GM21515 (cell line): ENCODE results near the gene FCN1.
"Not testable (repeated sequence)": the region's sequence is repeated elsewhere in the genome, so short reads cannot be mapped to it uniquely, and the experiment has no call there.

ENCODE experiments used
- ATAC-seq: cut with Tn5 transposase; IDR thresholded peaks from one replicate; pipeline ENCODE4 v1.9.1; 2021; ENCODE audit not compliant: unreplicated experiment

FCN1 gene

DNA sequence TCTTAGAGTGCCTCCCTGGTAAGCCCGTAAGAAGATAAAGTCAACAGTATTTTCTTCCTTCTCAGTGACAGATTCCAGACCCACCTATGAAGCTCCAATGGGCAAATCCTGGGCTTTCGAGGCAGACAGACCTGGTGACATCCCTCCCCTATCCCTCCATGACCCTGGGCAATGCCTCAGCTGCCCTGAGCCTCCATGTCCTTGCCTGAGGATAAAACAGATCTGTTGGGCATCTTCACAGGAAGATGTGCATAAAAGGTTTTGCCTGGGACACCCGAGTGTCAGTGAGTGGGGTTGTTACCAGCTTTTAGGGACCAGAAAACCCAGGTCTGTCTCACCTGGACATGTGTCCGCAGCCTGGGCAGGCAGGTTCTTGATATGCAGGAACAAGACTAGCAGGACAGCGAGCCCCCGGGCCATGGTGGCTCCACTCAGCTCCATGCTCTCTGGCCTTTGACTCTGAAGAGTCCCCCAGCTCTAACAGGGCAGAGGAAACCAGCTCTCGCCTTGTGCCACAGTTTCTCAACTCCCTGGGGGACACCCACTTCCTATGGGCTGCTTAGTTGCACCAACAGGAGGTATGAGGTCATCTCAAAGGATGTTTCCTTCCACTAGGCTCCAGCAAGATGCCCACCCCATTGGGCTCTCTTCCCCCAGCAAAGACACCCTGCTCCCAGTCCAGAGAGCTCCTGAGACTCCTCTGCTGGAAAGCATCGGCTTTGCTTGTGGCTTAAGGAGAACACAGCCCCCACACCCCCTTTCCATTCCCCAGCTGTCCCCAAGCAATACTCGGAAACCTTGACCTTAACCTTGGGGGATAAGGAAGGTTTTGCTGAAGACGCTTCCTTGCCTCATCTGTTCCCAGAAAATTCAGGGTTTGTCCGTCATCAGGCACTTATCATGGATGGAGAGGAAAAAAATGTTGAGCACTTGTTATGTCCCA is at the start of gene FCN1:
Gene FCN1 (minus strand): TSS at position 482 of the 943 bp plus-strand sequence. CDS start 41 bp downstream, at position 441.
- no peak for ATAC-seq

DNA sequence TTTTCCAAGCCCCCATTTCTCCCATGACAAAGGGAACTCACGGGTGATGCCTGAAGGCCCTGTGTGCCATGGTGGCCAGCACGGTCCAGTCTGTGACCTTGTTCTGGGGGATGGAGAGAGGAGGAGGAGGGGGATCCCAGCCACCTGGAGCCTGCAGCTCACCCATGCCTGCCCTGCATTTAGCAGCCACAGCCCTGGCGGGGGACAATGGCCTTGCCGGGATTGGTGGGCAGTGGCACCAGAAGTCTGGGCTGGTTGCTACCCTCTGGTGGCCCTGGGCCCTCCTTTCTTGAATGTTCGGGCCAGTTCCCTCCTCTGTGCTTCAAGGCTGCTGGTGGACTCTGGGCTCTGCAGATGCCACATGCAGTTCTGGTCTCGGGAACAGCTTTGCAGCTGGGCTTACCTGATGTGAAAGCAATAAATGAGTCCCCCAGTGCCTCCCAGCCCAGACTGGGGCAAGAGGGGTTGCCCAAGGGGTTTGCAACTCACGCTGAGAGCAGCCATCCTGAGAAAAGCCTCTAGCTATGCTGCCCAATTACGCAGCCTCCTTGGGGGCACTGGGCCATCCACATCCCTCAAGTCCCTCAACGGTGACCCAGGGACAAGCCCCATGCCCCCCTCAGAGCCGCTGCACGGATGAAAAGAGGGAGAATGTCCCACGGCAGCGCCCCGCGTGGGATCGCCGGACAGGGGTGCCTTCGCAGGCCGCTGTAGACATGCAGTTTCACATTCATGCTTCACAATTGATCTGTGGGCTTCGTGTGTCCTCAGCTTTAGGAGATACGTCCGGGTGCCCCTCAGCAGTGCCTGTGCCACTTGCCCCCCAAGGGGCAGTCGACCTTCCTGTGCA is 49.2 kb upstream of the FCN1 start:
- no peak for ATAC-seq

GRCh38 chr9:134966270-134966669 is 48.6 kb upstream of the FCN1 start:
- no peak for ATAC-seq

DNA sequence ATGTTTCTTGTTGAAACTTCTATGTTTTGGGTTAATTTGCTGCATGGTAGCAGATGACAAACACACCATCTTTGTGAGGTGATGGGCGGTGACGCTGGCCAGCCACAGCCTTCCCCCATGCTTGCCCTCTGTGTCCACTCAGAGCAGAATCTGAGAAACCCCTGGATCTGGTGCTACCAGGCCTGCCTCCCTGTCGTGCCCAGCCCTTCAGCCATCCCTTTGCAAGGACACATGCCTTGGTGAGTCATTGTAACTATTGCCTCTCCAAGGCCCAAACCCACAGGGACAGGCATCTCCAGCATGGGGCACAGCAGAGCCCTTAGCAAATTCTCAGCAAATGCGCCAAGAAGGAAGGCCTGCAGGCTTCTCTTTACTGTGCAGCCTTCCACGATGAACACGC is 48.1 kb upstream of the FCN1 start:
- ATAC-seq = no peak

- ATAC-seq = no peak
Measured at GRCh38 chr9:134965411-134965810, 47.7 kb upstream of the FCN1 start.

DNA sequence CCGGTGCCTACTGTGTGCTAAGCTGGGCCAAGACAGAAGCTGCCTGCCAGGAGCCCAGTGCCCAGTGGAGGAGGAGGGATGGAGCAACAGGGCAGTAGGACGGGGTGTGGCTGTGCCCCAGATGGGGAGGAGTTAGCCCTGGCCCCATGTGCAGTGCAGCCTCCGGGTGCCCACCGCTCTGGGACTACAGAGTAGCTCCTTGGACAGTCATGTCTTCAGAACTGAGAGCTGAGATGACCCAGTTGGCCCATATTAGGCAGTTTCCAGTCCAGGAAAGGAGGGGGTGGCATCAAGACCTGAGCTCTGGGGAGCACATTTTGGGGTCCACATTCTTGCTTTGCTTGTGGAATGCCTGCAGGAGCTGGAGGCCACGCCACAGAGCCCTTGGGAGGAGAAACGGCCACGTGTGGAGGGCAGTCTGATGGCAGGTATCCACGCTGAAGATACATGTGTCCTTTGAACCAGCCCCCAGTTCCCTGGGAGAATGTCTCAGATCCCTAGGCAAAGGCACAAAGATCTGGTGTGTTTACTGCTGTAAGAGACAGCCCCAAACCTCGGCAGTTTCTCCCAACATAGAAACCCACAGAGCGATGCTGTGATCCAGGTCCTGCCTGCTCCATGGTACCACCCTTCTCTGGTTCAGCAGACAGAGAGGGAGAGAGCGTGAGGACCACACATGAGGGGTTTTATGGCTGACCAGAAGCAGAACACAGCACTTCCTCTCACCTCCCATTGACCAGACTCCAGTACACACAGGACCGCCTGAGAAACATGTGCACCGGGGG is 46.8 kb upstream of the FCN1 start:
- no peak for ATAC-seq

GRCh38 chr9:134963546-134963945 is 45.8 kb upstream of the FCN1 start:
- ATAC-seq = no peak

- no peak for ATAC-seq
Measured at GRCh38 chr9:134962973-134963364, 45.3 kb upstream of the FCN1 start.

DNA sequence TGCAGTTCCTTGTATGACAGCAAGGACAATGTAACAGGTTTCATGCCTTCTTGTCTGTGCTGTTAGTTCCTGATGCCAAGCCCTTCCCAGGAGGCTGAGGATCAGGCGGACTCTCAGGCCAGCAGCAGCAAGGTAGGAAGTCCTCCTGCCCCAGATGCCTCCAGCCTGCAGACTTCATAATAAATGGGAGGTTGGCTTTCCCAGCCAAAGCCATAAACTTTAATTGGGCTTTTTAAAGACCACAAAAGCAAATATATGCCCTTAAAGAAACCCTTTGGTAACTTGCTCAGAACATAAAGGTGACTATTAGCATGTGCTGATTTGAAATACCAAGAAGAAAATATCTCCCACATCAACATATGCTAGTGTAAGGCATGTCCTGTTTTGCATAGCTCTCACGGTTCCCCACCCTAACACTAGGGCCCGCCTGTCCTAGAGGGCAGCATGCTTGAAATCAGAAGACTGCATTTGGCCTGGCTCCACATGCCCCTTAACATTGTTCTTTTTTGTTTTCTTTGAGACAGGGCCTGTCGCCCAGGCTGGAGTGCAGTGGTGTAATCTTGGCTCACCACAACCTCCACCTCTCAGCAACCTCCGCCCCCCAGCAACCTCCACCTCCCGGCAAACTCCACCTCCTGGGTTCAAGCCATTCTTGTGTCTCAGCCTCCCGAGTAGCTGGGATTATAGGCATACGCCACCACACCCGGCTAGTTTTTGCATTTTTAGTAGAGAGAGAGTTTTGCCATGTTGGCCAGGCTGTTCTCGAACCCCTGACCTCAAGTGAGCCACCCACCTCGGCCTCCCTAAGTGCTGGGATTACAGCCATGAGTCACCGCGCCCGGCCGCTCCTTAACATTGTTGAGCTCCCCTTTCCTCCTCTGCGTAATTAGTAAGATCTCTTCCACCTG is 44.6 kb upstream of the FCN1 start:
- ATAC-seq = no peak

DNA sequence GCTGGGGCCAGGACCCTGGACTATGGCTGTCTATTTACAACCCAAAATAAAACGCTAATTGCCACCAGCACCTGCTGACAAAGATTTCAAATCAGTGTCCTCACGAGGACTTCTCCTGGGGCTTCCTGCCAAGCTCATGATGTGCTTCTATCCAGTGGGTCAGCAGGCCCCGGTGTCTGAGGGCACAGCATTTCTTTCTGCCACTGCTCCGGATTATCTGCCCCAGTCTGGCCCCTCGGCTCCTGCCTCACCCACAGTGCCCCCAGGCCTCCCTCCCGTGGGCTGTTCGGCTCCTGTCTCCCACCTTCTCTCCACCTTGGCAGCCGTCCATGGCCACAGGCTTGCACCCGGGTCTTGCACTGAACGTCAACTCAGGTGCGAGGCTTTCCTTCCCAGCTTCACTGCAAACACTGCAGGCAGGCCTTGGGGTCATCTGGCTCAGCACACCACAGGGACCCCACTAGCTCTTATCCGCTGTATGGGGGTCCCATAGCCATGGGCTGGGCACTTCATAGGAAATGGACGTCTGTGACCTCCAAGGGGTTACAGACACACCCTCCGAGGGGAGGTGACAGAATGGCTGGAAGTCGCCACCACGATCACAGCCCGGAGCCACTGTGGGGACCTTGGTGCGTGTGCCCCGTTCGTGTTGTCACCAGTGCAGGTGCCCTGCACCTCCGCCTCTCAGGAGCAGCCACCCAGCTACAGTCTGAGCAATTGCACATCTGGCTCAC is 43.8 kb upstream of the FCN1 start:
- ATAC-seq = no peak

DNA sequence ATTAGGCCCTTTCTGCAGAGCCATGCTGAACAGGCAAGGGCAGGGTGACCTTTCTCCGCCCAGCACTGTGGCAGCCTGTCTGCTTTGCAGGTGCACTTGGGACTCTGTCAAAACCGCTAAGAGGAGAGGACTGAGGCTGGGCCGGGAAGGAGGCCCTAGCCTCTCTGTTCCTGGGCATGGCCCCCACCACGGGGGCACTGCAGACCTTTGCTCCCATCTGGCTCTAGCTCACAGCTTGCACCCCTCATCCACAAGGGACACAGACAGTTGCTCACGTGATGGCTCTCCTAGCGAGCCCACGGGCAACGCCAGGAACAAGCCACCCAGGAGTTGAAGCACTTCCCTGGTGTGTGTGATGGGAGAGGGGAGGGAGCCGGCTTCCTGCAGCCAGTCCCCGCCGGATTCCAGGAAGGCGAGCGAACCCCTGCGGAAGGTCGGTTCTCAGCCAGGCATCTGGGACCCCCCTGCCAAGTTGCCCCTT is 43.0 kb upstream of the FCN1 start:
- no peak for ATAC-seq

DNA sequence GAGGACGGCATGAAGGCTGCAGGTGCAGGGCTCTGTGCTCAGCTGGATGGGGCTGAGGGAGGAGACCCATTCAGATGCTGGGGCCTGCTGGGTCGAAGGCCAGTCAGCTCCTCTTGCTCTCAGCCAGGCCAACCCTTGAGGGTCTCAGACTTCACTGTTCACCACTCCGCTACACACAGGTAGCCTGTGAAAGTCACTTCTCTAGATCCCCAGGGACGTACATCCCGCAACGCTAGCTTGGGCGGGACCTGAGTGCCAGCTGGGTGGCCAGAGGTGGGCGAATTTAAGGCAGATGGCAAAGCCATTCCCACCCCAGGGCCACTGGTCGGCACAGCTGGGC is 42.2 kb upstream of the FCN1 start:
- no peak for ATAC-seq

- no peak for ATAC-seq
Measured at GRCh38 chr9:134959126-134959970, 41.6 kb upstream of the FCN1 start.

- no peak for ATAC-seq
Measured at GRCh38 chr9:134957945-134958227, 40.2 kb upstream of the FCN1 start.

- ATAC-seq = no peak
Measured at GRCh38 chr9:134957165-134957944, 39.6 kb upstream of the FCN1 start.

DNA sequence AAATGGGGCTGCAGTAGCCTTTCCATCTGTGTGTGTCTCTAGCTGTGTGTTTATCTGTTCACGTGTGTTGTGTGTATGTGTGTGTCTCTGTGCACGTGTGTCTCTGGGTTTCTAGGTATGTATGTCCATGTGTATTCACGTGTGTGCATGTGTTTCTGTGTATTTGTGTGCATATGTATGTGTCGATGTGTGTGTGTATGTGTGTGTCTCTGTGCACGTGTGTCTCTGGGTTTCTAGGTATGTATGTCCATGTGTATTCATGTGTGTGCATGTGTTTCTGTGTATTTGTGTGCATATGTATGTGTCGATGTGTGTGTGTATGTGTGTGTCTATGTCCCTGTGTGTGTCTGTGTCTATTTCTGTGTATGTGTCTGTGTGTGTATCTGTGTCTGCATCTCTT is 38.7 kb upstream of the FCN1 start:
- not testable (repeated sequence) for ATAC-seq

- no peak for ATAC-seq
Measured at GRCh38 chr9:134955801-134956200, 38.1 kb upstream of the FCN1 start.

DNA sequence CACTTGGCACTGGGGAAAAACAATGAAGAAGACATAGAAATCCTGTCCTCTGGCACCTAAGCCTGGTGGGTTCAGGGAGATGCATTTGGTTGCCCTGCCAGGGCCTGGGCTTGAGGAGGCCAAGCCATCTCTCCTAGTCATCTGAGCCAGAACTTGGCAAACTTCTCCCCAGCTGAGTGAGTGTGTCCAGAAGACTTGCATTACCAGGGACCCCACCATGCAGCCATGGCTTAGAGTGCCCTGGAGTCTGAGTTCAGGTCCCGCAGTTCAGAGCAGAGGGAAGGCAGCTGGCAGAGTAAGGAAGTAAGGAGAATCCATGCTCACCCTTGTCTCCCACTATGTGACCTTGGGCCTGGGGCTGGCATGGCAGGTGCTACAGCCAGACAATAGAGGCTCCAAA is 37.4 kb upstream of the FCN1 start:
- ATAC-seq = no peak
